NCI-H2196 (cell line): ENCODE data around the gene VWA8.
"Not testable (repeated sequence)": the region's sequence is repeated elsewhere in the genome, so short reads cannot be mapped to it uniquely, and the experiment has no call there.

Experiments
- DNase-seq: peaks from one replicate; lab custom pipeline; 2025; ENCODE audit not compliant: unreplicated experiment; lab: John Stamatoyannopoulos, UW

The VWA8 gene

GRCh38 chr13:41541142-41541938, 419.6 kb downstream of the VWA8 start:
- no peak for DNase-seq

GRCh38 chr13:41540240-41540639, 420.7 kb downstream of the VWA8 start:
- DNase-seq, result not testable (repeated sequence)

GRCh38 chr13:41533266-41534052, 427.4 kb downstream of the VWA8 start:
- DNase-seq, result no peak

GRCh38 chr13:41528021-41528420, 432.9 kb downstream of the VWA8 start:
- no peak for DNase-seq

GRCh38 chr13:41520660-41521630, 440.0 kb downstream of the VWA8 start:
- DNase-seq, result no peak

- DNase-seq, result no peak
Observed at GRCh38 chr13:41520016-41520659, 440.8 kb downstream of the VWA8 start.
